Right lobe of liver (tissue), 6 donors: ENCODE measurements around the gene DQX1. TPM values are rescaled to one million over a fixed set of nuclear protein-coding genes. Genes with fewer than 3 reads are reported as not detected.

Experiments used
- ATAC-seq, 4 donors: fragments of 200-7000 bp; cut with Tn5 transposase; one replicate each; pipeline ENCODE4 v1.9.1; 2020; ENCODE audit warnings: mild to moderate bottlenecking in 4 of 4, moderate library complexity in 4 of 4
- DNase-seq, 3 donors: peaks; one replicate each; pipeline ENCODE4 v3.0.0-alpha.2; 2020
- H3K27ac ChIP-seq, 3 donors: fragments of 200-600 bp; one replicate each; pipeline ENCODE4 v1.8.0; 2022
- H3K27me3 ChIP-seq, 2 donors: fragments of 200-600 bp; one replicate each; pipeline ENCODE4 v1.8.0; 2022
- H3K36me3 ChIP-seq, 4 donors: fragments of 200-600 bp; sonication (generic) in 1 of 4; one replicate each; pipeline versions ENCODE4 v1.5.1 to v1.8.0; 2017 to 2022; ENCODE audit warnings: control low read depth in 1 of 4
- H3K4me1 ChIP-seq, 4 donors: fragments of 200-600 bp; sonication (generic) in 1 of 4; one replicate each; pipeline versions ENCODE4 v1.5.1 to v1.8.0; 2017 to 2022; ENCODE audit warnings: control low read depth in 1 of 4
- H3K4me3 ChIP-seq, 3 donors: fragments of 200-600 bp; one replicate each; pipeline ENCODE4 v1.8.0; 2022
- H3K9me3 ChIP-seq, 4 donors: fragments of 200-600 bp; sonication (generic) in 1 of 4; one replicate each; pipeline versions ENCODE4 v1.5.1 to v1.8.0; 2017 to 2022; ENCODE audit warnings: control low read depth in 1 of 4
- POLR2A ChIP-seq: fragments of 450-650 bp; IDR thresholded peaks from one replicate; pipeline ENCODE4 v1.6.1; 2017; ENCODE audit warnings: antibody characterized with exemption, mild to moderate bottlenecking
- WGBS: methylation state at CpG from one replicate; pipeline ENCODE4 v1.1.6; 2018; ENCODE audit warnings: low coverage, low lambda C conversion rate; ENCODE audit not compliant: insufficient coverage; ENCODE audit errors: missing lambda C conversion rate; 5-methylcytosine and 5-hydroxymethylcytosine counted together
- intact Hi-C, 2 donors: fragments of 100-400 bp; cut with DNase I; formaldehyde crosslinking; loops; one replicate each; pipeline versions ENCODE4 v1.11.2 to v1.14.1; 2022
- total RNA-seq, 6 experiments: library from RNA; depleted of rRNA in 2 of 6; stranded (reverse); fragments of >200 nt in 2 of 6; fragmentation: NEBNext Ultra II Directional in 3 of 6; extraction: Animal tissue kit (Norgen Biotek cat#: 25700) in 3 of 6; gene quantifications; one replicate each; pipeline versions ENCODE4 v1.1.0 to v1.2.4, GENCODE V29; 2016 to 2023
- TF ChIP-seq, protein P1 (sequence below), 4 donors: fragments of 200-600 bp in 3 of 4; fragments of 450-650 bp in 1 of 4; IDR thresholded peaks; one replicate each; pipeline versions ENCODE4 v1.5.1 to v1.8.0; 2016 to 2022; ENCODE audit warnings: antibody characterized with exemption in 4 of 4, mild to moderate bottlenecking in 2 of 4
- donor health status: DM: no; HTN: yes; CAD: no.
- donor health status: DM: no; HTN: no; CAD: no.
- donor health status: DM: no; HTN: no; CAD: no.
- donor health status: DM: no; HTN: yes; CAD: no.
- donor health status: DM: no; HTN: yes; CAD: no.

Gene DQX1
- total RNA-seq, 6 experiments from 2014 or later: not detected

DNA sequence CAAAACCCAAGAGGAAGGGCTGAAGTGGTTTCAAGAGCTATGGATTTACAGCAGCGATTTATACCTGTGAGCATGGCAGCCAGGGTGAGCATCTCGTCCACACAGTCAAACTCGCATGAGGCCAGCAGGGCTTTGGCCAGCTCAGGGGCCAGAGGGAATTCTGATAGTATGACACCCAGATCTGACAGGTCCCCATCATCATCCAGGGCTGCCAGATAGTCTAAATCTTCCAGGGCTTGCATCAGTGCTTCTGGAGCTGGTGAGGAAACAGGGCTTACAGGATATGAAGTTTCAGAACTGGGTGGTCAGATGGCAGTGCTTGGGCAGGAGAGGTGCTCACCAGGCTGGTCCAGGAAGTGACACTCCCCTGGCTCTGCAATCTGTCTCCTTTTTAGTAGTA, 3.5 kb downstream of the DQX1 start:
- Histone ChIP-seq H3K27ac (no peak overlapping the region), H3K9me3 (no peaks in the 10 kb centered on the region), H3K4me3 (no peak overlapping the region), H3K4me1 (no peaks in the 10 kb centered on the region), H3K27me3 (peaks cover 0 to 3% of the 10 kb centered on the region in 2 donors), H3K36me3 (peaks cover 0 to 16% (median 7%) of the 10 kb centered on the region in 4 donors)
- DNase-seq (no peak), ATAC-seq (no peak)
- WGBS: no CpG with 5 or more reads among the region's 3 CpGs
- intact Hi-C loops: no loop called here
- TF ChIP-seq, protein P1, sequence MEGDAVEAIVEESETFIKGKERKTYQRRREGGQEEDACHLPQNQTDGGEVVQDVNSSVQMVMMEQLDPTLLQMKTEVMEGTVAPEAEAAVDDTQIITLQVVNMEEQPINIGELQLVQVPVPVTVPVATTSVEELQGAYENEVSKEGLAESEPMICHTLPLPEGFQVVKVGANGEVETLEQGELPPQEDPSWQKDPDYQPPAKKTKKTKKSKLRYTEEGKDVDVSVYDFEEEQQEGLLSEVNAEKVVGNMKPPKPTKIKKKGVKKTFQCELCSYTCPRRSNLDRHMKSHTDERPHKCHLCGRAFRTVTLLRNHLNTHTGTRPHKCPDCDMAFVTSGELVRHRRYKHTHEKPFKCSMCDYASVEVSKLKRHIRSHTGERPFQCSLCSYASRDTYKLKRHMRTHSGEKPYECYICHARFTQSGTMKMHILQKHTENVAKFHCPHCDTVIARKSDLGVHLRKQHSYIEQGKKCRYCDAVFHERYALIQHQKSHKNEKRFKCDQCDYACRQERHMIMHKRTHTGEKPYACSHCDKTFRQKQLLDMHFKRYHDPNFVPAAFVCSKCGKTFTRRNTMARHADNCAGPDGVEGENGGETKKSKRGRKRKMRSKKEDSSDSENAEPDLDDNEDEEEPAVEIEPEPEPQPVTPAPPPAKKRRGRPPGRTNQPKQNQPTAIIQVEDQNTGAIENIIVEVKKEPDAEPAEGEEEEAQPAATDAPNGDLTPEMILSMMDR (IDR thresholded peaks at IDR 0.05): no peak
- no peak for TF ChIP-seq POLR2A

DNA sequence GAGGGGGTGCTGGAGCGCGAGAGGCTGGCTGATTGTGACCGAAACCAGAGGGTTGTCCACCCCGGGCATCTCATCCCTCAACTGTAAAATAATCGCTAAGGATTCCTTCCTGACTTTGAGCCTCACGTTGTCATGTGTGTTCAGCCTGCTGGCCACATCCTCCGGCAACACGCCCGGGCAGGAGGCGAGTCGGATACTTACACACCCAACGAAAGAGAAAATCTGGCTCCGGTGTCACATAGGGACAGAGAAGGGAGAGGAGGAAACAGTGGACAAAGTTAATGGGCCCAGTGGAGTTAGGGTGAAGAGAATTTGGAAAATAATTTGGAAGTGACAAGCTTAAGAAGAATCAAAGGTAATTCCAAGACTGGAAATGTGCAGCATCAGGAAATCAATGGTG, 9.4 kb downstream of the DQX1 start:
- peaks cover 6 to 52% of the 10 kb centered on the region in 2 donors for H3K27me3 ChIP-seq
- intact Hi-C loops: no loop called here

DNA sequence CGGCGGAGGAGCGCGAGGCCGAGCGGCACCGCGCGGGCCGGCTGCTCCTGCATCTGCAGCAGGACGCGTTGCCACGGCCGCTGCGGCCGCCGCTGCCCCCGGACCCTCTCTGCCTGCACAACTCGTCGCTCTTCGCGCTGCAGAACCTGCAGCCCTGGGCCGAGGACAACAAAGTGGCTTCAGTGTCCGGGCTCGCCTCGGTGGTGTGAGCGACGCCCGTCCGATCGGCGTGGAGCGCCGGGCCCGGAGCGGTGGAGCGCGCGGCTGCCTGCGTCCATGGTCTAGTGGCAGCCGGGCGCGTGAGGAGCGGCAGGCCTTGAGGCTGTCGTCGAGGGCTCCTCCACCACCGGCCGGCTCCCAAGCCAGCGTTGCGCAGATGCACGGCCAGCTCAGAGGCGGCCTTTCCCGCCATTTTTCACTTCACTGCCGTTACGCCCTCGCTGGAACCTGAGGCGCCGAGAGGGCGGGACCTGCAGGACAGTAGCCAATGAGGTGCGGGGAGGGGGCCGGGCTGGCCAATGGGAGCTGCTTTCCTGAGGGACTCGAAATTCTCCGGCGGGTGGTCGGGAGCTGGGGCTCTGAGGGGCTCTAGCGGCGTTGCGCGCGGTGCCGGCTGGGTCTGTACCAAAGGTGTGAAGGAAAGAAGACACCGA, 9.9 kb downstream of the DQX1 start:
- Histone ChIP-seq H3K9me3 (no peaks in the 10 kb centered on the region), H3K27me3 (peaks cover 6 to 52% of the 10 kb centered on the region in 2 donors), H3K4me3 (peak overlapping the region; percentile 10 to 36 (median 16)), H3K36me3 (no peaks in the 10 kb centered on the region), H3K4me1 (peaks cover 0 to 12% (median 0%) of the 10 kb centered on the region in 4 donors), H3K27ac (no peak overlapping the region)
- intact Hi-C loops: no loop called here
- ATAC-seq: peak; percentile 66 to 83 (median 76)
- DNase-seq: peak in 1 of 3 donors; percentile 61
- WGBS: 38% methylated on average over 3 of the region's 72 CpGs
- no peak for TF ChIP-seq POLR2A
- TF ChIP-seq, protein P1 (IDR thresholded peaks at IDR 0.05): no peak

More for the DNA sequence above, 9.4 kb downstream of the DQX1 start:
- H3K4me3 ChIP-seq: no peak overlapping the region
- TF ChIP-seq, protein P1 (IDR thresholded peaks at IDR 0.05): no peak
- no peak for TF ChIP-seq POLR2A
- no peak overlapping the region for H3K27ac ChIP-seq
- DNase-seq (no peak), ATAC-seq (no peak)
- no peaks in the 10 kb centered on the region for H3K9me3 ChIP-seq
- 53% methylated on average over 8 of the region's 13 CpGs for WGBS
- H3K36me3 ChIP-seq: no peaks in the 10 kb centered on the region
- H3K4me1 ChIP-seq: peaks cover 0 to 12% (median 0%) of the 10 kb centered on the region in 4 donors

DNA sequence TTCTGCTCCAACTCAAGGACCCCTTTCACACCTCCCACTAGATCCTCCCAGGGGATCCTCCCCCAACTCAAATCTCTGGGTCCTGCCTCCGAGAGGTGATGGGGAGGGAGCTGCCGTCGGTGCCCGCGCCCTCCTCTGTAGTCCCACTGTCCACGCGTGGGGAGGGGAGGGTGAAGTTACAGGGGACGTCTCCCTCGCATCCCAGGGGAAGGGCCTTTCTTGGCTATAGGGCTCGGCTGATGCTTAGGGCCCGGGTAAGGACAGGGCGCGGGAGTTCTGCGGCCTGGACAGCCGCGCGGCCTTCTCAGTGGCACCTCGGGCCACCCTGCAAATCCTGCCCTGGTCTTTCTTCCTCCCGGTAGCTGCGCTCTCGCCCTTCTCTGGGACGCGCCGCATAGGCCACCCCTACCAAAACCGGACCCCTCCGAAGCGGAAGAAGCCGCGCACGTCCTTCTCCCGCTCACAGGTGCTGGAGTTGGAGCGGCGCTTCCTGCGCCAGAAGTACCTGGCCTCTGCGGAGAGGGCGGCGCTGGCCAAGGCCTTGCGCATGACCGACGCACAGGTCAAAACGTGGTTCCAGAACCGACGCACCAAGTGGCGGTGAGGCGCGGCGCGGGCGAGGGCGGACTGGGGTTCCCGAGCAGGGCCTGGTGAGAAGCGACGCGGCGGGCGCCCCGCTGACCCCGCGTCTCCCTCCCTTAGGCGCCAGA, 10.6 kb downstream of the DQX1 start:
- DNase-seq: no peak
- 0% methylated on average over 1 of the region's 60 CpGs for WGBS

More for the DNA sequence above, 10.6 kb downstream of the DQX1 start:
- Histone ChIP-seq H3K36me3 (no peaks in the 10 kb centered on the region), H3K27ac (no peak overlapping the region), H3K27me3 (peaks cover 6 to 52% of the 10 kb centered on the region in 2 donors), H3K4me1 (peaks cover 0 to 12% (median 0%) of the 10 kb centered on the region in 4 donors), H3K9me3 (no peaks in the 10 kb centered on the region), H3K4me3 (peak overlapping the region; percentile 10 to 36 (median 16))
- TF ChIP-seq, protein P1 (IDR thresholded peaks at IDR 0.05): no peak
- TF ChIP-seq POLR2A: no peak
- intact Hi-C loops: no loop called here
- ATAC-seq: peak in 3 of 4 donors; percentile 8 to 45 (median 41)
